IPS-18c (cell line): ENCODE measurements around the gene CAMSAP2.

Experiments
- H3K4me3 ChIP-seq: 2 replicates; pipeline ENCODE4 v1.7.0; 2013; ENCODE audit warnings: low read depth, mild to moderate bottlenecking, low read length, moderate library complexity; ENCODE audit not compliant: insufficient read depth
- H3K9me3 ChIP-seq: one replicate; pipeline ENCODE4 v1.6.1; 2013; ENCODE audit warnings: mild to moderate bottlenecking, low read length, moderate library complexity; ENCODE audit not compliant: control insufficient read depth, insufficient read depth

CAMSAP2 gene

DNA sequence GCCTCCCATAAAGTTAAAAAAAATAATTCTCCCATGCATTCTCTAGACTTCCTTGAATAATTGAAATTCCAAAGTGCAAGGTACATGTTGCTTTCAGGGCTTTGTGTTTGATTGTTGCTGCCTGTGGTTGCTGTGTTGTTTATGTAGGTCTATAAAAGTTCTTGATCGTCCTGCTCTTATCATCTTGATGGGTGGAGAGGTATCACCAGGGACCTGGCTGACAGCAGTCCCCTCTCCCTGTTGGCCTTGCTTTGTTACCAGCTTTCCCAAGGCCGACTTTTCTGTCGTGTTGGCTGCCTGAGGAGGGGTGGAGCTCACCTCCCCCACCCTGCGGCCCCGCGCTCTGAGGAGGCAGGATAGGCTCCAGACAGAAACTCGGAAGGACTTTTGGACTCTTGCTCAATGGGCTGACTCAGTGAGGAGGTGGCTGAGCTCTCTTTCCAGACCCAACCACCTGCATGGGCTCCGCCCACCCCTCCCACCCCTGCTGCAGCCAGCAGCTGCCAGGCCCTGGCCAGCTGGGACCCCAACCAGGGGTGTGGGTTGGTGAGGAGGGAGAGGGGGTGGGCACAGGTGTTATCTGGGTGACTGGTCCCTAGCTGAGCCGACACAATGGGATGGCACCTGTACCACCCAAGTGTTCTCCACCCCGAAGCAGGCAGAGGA, 158.0 kb downstream of the CAMSAP2 start:
- Histone ChIP-seq H3K4me3 (no peak overlapping the region), H3K9me3 (no peaks in the 10 kb centered on the region)

DNA sequence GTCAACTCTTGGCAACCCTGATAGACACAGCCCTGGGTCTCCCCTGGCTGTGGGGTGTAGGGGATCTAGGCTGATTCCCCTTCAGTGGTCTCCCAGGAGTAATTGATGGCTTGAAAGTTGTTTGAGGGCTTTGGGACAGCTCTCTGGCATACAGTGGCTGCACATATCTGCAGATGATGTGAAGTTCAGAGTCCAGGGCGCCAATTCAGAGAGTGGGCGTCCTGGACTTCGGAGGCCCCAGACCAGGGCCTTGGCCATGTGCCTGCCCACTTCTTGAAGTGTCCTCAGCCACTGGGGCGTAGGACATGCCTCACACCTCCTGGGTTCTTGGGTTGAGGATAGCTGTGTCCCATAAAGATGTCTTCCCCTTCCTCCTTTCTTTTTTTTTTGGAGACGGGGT, 158.6 kb downstream of the CAMSAP2 start:
- Histone ChIP-seq H3K9me3 (no peaks in the 10 kb centered on the region), H3K4me3 (no peak overlapping the region)

DNA sequence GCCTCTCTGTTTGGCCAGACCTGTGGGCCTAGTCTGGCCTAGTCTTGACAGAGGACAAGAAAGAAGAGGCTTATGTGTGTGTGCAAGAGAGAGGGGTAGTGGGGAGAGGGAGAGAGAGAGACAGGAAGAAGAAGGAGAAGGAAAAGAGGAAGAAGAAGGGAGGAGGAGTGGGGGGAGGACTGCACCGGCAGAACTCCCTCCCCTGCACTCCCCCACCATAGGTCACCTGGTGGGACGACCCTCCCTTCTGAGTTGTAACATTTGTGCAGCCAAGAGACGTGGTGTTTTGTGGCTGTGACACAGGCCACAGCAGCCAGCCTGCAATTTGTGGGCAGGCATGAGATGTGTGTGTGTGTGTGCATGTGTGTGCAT, 160.3 kb downstream of the CAMSAP2 start:
- Histone ChIP-seq H3K9me3 (no peaks in the 10 kb centered on the region), H3K4me3 (no peak overlapping the region)

DNA sequence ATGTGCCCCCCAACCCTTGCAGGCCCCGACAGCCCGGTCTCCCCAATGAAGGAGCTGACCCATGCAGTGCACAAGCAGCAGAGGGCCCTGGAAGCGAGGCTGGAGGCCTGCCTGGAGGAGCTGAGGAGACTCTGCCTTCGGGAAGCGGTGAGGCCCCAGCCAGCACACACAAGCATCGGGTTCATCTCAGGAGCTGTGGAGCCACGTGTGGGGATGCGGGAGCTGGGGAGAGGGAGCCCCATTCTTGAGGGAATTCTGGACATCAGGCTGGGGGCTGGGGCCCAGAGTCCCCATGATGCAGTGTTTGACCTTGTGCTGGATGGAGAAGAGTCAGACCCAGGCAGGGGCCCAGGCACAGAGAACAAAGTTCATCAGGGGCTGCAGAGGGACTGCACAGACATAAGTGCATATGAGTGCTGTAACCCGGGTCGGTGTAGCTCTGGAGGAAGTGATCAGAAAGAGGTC, 160.8 kb downstream of the CAMSAP2 start:
- no peaks in the 10 kb centered on the region for H3K9me3 ChIP-seq
- H3K4me3 ChIP-seq, result no peak overlapping the region

DNA sequence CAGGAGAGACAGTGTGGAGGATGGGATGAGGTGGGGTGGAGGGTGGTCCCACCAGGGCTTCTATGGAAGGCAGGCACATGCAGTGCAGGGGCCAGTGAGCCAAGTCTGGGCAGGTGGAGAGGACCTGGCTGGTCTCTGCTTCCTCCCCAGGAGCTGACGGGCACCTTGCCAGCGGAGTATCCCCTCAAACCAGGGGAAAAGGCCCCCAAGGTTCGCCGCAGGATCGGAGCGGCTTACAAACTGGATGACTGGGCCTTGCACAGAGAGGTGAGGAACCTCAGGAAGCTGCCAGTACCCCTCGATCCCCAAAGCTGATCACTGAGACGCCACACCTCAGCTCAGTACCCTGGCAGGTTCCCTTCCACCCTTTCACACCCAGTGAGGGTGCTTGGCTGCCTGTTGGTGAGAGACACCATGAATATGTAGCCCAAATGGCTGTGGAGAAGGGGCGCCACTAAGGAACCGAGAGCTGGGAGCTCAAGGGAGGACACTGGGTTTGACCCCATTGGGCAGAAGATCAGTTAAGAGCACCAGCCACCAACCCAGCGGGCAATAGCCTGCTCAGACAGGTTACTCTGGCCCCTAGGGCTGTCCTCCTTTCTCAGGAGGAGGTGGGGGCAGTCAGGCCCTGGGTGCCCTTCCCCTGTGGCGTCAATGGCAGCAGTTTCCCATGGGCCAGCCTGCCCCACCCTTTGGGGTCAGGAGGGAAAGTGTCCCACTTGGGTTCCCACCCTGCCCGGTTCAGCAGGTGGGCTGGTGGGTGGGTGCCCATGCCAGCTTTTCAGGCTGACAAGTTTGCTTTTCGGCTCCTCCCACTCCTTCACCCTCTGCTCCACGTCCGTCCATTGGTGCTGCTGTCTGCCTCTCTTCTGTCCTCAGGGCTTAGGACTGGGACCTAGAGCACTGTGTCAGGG, 161.5 kb downstream of the CAMSAP2 start:
- Histone ChIP-seq H3K9me3 (no peaks in the 10 kb centered on the region), H3K4me3 (no peak overlapping the region)

DNA sequence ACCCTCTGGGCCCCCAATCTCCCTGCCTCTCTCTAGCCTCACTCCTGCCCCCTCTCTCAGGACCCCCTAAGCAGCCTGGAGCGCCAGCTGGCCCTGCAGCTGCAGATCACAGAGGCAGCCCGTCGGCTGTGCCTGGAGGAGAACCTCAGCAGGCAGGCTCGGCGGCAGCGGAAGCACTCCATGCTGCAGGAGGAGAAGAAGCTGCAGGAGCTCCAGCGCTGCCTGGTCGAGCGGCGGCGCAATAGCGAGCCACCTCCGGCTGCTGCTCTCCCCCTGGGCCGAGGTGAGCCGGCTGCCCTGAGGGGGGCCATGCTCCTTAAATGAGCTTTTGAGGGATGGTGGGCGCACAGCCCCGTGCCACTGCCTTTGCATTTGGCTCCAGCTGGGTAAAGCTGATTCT, 162.2 kb downstream of the CAMSAP2 start:
- Histone ChIP-seq H3K4me3 (no peak overlapping the region), H3K9me3 (no peaks in the 10 kb centered on the region)

DNA sequence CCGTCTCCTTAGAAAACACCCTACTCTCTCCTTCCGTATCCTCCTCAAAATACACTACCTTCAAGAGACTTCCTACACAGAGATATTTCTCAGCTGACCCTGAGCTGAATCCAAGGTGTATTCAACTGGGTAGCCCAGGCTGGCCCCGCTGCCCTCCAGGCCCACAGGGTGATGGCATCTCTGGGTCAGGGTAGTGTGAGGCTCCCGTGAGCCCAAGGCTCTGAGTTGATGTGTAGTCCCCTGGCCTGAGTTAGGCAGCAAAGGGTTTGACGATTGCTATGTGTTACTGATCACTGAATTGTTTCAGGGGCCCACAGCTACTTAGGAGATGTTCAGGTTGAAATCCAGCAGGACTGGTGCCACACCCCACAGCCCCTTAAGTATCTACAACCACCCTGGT, 162.7 kb downstream of the CAMSAP2 start:
- no peaks in the 10 kb centered on the region for H3K9me3 ChIP-seq
- no peak overlapping the region for H3K4me3 ChIP-seq

DNA sequence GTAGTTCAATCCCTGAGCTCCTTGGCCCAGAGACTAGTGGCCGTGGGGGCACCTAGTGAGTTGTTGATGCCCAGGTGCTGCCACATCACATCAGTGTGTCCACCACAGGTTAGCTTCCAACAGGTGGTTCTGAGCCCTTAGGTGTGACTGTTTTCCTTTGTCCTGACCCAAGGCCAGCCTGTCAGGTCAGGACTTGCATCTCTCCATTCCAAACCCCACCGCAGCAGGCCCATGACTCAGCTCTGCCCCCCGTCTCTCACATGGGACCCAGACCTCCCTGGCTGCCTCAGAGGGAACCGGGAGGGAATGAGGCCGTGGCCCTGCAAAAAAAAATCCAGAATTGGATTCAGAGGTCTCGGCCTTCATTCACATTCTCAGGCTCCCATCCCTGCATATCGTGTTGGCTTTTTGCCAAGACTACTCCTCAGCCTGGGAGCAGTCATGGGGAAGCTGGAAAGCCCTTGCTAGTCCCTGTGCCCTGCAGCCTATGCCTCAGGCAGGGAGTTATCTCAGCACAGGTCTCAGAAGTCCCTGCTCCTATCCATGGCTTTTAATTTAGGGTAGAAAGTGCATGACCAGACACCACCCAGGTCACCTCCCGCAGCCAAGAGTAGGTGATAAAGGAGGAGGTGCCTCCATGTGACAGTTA, 163.2 kb downstream of the CAMSAP2 start:
- no peak overlapping the region for H3K4me3 ChIP-seq
- no peaks in the 10 kb centered on the region for H3K9me3 ChIP-seq

DNA sequence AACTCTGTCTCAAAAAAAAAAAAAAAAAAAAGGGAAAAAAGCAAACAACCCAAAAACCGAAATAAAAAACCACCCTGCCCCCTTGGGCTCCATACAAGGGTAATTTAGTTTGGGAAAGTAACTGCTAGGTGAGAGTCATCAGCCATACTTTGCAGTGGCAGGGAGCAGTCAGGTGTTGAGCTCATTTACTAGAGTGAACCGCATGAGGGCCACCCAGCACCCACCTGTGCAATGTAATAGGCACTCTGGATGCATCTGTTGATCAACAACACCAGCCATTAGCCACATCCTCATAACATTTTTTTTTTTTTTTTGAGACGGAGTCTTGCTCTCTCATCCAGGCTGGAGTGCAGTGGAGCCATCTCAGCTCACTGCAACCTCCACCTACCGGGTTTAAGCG, 165.1 kb downstream of the CAMSAP2 start:
- Histone ChIP-seq H3K4me3 (no peak overlapping the region), H3K9me3 (no peaks in the 10 kb centered on the region)

DNA sequence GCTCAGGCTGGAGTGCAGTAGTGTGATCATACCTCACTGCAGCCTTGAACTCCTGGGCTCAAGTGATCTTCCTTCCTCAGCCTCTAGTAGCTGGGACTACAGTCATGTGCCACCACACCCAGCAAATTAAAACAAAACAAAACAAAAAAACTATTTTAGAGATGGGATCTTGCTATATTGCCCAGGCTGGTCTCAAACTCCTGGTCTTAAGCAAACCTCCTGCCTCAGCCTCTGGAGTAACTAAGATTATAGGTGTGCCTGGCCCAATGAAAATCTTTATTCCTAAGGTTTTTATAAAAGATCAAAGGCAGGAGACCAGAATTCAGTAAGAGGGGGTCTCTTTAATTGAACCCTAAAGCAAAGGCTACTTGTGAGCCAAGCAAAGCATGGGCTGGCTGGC, 166.1 kb downstream of the CAMSAP2 start:
- Histone ChIP-seq H3K4me3 (no peak overlapping the region), H3K9me3 (no peaks in the 10 kb centered on the region)

DNA sequence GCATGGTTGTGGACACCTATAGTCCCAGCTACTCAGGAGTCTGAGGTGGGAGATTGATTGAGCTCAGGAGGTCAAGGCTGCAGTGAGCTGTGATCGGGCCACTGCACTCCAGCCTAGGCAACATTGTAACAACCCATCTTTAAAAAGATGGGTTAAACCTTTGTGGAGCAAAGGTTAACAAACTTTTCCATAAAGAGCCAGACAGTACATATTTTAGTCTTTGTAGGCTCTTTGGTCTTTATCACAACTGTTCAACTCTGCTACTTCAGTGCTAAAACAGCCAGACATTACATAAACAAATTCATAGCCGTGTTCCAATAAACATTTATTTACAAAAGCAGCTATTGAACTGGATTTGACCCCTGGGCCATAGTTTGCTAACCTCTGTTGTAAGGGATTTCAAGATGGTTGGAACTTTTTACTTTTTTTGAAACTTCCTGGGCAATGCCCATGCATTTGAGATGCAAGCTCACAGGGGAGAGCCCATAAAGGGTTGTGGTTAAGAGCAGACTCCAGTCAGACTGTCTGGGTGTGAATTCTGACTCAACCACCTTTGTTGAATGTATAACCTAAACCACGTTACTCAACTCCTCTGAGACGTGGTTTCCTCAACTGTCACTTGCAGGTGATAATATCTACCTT, 166.8 kb downstream of the CAMSAP2 start:
- H3K4me3 ChIP-seq, result no peak overlapping the region
- no peaks in the 10 kb centered on the region for H3K9me3 ChIP-seq

DNA sequence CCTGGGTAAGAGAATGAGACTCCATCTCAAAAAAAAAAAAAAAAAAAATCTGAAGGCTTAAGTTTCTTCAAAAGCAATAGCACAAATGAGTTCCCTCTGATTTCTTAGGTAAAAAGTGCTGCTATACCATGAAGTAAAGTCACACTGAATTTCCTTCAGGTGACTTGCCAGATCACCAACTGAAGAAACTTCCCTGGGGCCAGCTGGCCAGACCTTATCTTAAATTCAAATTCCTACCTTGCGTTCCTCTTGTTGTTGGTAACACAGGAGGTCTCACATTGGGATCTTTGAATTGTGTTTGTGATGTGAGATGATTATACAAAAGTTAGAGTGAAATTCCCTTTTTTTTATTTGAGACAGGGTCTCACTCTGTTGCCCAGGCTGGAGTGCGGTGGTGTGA, 167.8 kb downstream of the CAMSAP2 start:
- Histone ChIP-seq H3K9me3 (no peaks in the 10 kb centered on the region), H3K4me3 (no peak overlapping the region)

DNA sequence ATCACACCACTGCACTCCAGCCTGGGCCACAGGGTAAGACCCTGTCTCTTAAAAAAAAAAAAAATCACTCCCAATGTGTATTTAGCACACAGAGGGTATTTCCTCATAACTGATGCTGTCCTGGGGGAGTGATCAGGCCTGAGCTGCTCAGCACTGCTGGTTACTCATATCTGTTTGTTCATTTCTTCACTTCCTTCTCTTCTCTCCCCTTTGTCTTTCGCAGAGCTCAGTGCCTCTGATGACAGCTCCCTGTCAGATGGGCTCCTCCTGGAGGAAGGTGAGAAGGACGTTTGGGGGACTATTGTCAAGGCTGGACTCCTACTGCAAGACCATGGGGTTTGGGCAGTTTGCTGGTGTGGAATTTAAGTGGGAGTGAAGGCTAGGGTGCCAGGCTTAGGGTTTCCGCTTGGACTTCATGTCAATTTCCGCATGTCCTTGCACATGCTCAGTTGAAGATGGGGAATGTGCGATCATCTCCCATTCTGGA, 169.0 kb downstream of the CAMSAP2 start:
- no peaks in the 10 kb centered on the region for H3K9me3 ChIP-seq
- H3K4me3 ChIP-seq, result no peak overlapping the region

DNA sequence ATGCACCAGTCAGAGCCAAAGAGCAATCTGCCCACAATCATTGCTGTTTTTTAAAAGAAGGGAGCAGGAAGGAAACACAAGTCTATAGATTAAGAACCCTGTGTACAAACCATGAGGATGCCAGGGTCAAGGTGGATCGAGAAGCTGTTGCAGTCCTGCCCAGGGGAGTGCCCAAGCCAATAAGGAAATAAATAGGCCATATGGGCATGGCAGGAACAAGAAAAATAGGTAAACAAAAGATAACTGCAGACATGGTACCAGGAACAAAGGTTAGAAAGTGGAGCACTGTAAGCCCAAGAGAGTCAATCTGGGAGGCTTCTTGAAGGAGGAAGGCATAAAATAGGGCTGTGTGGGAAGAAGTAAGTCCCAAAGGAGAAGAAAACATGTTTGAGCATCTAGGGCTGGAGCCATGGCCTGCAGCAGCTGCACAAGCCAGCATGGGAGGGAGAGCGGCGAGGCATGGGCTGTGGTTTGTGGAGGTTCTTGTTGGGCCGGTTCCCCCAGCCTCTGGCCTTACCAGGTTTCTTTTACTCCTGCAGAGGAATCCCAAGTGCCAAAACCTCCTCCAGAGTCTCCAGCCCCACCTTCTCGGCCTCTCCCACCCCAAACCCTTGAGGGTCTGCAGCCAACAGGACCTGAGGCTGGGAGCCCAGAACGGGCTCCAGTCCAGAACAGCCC, 169.6 kb downstream of the CAMSAP2 start:
- no peak overlapping the region for H3K4me3 ChIP-seq

DNA sequence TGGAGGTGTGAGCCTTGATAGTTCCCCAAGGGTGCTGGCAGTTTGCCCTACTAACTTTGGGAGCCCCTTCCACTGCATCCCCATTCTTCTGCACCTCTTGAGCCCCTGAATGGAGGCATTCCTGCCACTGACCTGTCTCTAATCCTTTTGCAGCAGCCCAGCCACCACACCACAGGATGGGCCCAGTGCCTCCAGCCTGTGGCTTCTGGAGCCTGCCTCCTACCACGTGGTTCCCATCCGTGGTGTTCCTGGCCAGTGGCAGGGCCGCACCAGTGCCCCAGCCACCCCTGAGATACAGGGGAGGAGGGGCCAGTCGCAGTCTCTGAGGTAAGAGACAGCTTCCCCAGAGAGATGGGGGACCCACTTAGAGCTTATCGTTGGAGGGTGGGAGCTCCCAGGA, 170.4 kb downstream of the CAMSAP2 start:
- no peaks in the 10 kb centered on the region for H3K9me3 ChIP-seq
- no peak overlapping the region for H3K4me3 ChIP-seq

More for the DNA sequence above, 169.6 kb downstream of the CAMSAP2 start:
- no peaks in the 10 kb centered on the region for H3K9me3 ChIP-seq

DNA sequence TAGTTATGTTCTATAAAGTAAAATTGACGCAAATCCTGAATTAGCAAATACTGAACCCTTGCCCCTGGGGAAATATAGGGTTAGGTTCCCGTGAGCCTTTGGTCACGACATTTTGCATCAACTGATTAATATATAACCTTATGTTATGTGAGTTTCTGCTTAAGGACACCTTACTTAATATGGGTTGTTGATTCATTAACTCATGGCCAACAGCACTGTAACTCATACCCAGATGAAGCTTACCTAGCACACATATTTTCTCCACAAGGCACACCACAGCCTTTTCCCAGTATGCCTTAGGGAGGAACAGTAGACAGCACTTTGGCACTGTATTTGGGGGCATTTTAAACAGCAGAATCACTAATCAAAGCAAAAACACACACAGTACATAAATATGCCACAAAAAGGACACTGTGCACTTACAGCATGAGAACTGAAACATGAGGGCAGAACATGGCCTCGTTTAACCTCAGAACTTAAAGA, 171.1 kb downstream of the CAMSAP2 start:
- no peak overlapping the region for H3K4me3 ChIP-seq
- H3K9me3 ChIP-seq, result no peaks in the 10 kb centered on the region
